ENCODE results near the gene KCTD10. TPM values are rescaled to one million over a fixed set of nuclear protein-coding genes. Genes with fewer than 3 reads are reported as not detected.
"Not testable (repeated sequence)": the region's sequence is repeated elsewhere in the genome, so short reads cannot be mapped to it uniquely, and the experiment has no call there.

KCTD10 gene
- polyA plus RNA-seq, 1 of the 3 experiments (the other 2 are of a cell fraction): 66.9 TPM

GRCh38 chr12:109475121-109475520, 2.0 kb downstream of the KCTD10 start:
- ChIA-PET CTCF (interaction anchor here (0.8 to 3.5 kb wide), 3 partner anchors 11 to 47 kb away, joined by 3 to 13 read pairs (median 4); no protein-coding TSS in a partner anchor), POLR2A (no interaction called here)
- 87% methylated on average over 7 of the region's 7 CpGs for WGBS (ENCODE audit: low lambda C conversion rate)
- H3K9me2 ChIP-seq: no peaks in the 10 kb centered on the region
- peak overlapping the region in 1 of 2 experiments; percentile 94; a peak in 2 of 4 replicates for H3K4me3 ChIP-seq (ENCODE audit: low read depth in 2 of 2, low read length in 1 of 2)
- no peak overlapping the region for H3K27ac ChIP-seq (ENCODE audit: low read depth in 2 of 2, low read length in 1 of 2)
- peaks cover 0 to 31% of the 10 kb centered on the region in 2 experiments for H3K36me3 ChIP-seq (replicated peaks in 1 of 2; ENCODE audit: control insufficient read depth in 1 of 2, insufficient read depth in 2 of 2, low read length in 1 of 2)
- peaks cover 98% of the 10 kb centered on the region for H3K79me2 ChIP-seq (ENCODE audit: insufficient read depth)
- no peaks in the 10 kb centered on the region for H3K27me3 ChIP-seq (ENCODE audit: insufficient read depth)
- H2AFZ ChIP-seq (ENCODE audit: low read depth): no peak overlapping the region
- H3K4me1 ChIP-seq (ENCODE audit: control insufficient read depth in 1 of 2, insufficient read depth in 2 of 2, low read depth in 1 of 2, low read length in 1 of 2): peaks cover 16 to 19% of the 10 kb centered on the region in 2 experiments; a peak in 3 of 4 replicates
- no peaks in the 10 kb centered on the region for H3F3A ChIP-seq (replicated peaks; ENCODE audit: insufficient read depth)
- no peaks in the 10 kb centered on the region for H3K9me3 ChIP-seq
- peaks cover 44% of the 10 kb centered on the region for H4K20me1 ChIP-seq (ENCODE audit: insufficient read depth)
- no peak overlapping the region for H3K9ac ChIP-seq
- peak overlapping the region; percentile 80 for H3K4me2 ChIP-seq
- no peak for DNase-seq
- TF ChIP-seq JUND (IDR thresholded peaks at IDR 0.05) (no peak), FOXM1 (IDR thresholded peaks at IDR 0.05; ENCODE audit: low read depth) (no peak), REST (IDR thresholded peaks at IDR 0.05; ENCODE audit: low read depth, low read length) (no peak), FOXJ3 (CRISPR knock-in tag; IDR thresholded peaks at IDR 0.05) (no peak), CTCF (IDR thresholded peaks at IDR 0.05) (no peak), GABPA (IDR thresholded peaks at IDR 0.05; ENCODE audit: low read depth) (no peak), USF1 (IDR thresholded peaks at IDR 0.05; ENCODE audit: borderline replicate concordance, low read depth) (no peak)

- CTCF ChIA-PET: interaction anchor here (3.2 to 3.5 kb wide), 2 partner anchors 41 to 46 kb away, joined by 12 to 13 read pairs; no protein-coding TSS in a partner anchor
- not testable (repeated sequence) for H2AFZ ChIP-seq (ENCODE audit: low read depth)
These were observed 3.4 kb downstream of the KCTD10 start for GRCh38 chr12:109473526-109474270.

More at GRCh38 chr12:109473526-109474270, 3.4 kb downstream of the KCTD10 start:
- peaks cover 98% of the 10 kb centered on the region for H3K79me2 ChIP-seq (ENCODE audit: insufficient read depth)
- POLR2A ChIA-PET; H3K4me3 ChIP-seq (ENCODE audit: low read depth in 2 of 2, low read length in 1 of 2); H3K4me2 ChIP-seq; H3K27ac ChIP-seq (ENCODE audit: low read depth in 2 of 2, low read length in 1 of 2); H3F3A ChIP-seq (replicated peaks; ENCODE audit: insufficient read depth); H3K9ac ChIP-seq; DNase-seq; H3K9me2 ChIP-seq; H3K9me3 ChIP-seq; H3K27me3 ChIP-seq (ENCODE audit: insufficient read depth): not testable (repeated sequence)
- peaks cover 58% of the 10 kb centered on the region for H4K20me1 ChIP-seq (ENCODE audit: insufficient read depth)
- H3K36me3 ChIP-seq (replicated peaks in 1 of 2; ENCODE audit: control insufficient read depth in 1 of 2, insufficient read depth in 2 of 2, low read length in 1 of 2): peaks cover 9 to 45% of the 10 kb centered on the region in 2 experiments
- WGBS (ENCODE audit: low lambda C conversion rate): 92% methylated on average over 16 of the region's 16 CpGs
- H3K4me1 ChIP-seq (ENCODE audit: control insufficient read depth in 1 of 2, insufficient read depth in 2 of 2, low read depth in 1 of 2, low read length in 1 of 2): peaks cover 13 to 27% of the 10 kb centered on the region in 2 experiments; a peak in 3 of 4 replicates
